EH (cell line): ENCODE measurements around the gene CHMP5.

Experiments used
- DNase-seq: peaks from one replicate; pipeline ENCODE4 v3.0.0-alpha.2; 2015; ENCODE audit warnings: low read depth

CHMP5 gene

DNA sequence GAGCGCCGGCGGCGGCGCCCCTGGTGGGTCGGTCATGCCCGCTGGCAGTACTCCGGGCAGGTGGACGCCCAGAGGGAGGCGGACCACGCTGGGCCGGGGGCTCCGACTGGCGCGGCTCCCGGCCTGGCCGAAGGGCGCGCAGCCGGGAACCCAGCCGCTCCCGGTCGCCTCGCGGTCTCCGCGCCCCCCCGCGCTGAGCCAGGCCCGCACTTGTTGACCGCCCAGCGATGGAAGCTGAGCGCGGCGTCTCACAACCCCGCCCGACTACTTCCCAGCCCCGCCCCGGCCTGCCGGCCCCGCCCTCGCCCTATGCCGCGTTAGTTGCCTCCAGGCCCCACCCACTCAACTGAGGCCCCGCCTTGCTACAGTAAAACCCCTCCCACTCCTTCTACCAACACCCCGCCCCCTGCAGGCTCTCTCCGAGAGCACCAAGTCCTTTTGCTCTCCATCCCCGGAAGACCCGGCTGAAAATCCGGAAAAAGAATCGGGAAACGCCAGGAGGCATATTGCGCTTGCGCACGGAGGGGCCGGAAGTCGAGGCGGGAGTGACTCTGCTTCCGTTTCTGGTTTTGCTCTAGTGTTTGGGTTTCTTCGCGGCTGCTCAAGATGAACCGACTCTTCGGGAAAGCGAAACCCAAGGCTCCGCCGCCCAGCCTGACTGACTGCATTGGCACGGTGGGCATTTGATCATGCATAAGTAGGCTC lies at the start of gene CHMP5, which contains the start of gene BAG1:
Gene CHMP5 (plus strand): TSS at position 577 of the 705 bp plus-strand sequence. CDS start 30 bp downstream, at position 607.
Gene BAG1 (minus strand): TSS at position 236 of the 705 bp plus-strand sequence.
- DNase-seq, result peak; percentile 100

- DNase-seq, result no peak
Measured at GRCh38 chr9:33220681-33221567, 43.9 kb upstream of the CHMP5 start.

GRCh38 chr9:33221568-33221884 lies 43.3 kb upstream of the CHMP5 start:
- no peak for DNase-seq

DNA sequence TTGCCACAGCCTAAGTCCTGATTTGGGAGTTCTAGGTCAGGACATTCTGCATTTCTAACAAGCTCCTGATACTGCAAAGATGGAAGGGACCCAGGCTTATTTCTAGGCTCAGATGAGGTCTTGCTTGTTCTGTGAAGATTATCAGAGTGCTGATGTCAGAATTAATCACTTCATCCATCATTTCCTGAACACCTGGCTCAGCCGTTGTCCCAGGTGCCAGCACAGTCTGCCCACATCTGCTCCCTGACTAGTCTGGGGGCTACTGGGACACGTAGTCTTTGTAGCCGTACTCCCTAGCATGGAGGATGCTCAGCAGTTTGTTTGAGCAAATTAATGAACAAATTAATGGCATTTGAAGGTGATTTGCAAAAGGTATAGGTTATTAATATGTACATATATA lies 42.8 kb upstream of the CHMP5 start:
- DNase-seq, result no peak

DNA sequence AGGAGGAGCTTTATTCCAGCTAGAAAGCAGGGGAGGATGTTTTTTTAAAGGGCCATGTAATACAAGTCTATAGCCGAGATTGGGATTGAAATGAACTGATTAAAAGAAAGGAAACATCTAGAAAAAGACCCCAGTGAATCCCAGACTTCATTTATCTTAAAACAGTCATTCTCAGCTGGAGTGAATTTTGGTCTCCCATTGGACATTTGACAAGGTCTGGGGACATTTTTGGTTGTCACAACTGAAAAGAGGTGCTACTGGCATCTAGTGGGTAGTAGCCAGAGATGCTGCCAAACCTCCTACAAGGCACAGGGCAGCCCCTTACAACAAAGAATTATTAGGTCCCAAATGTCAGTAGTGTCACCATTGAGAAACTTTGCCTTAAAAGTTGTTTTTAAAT lies 41.2 kb upstream of the CHMP5 start:
- peak; percentile 53 for DNase-seq

GRCh38 chr9:33225319-33226147 lies 39.3 kb upstream of the CHMP5 start:
- DNase-seq, result peak; percentile 77

- no peak for DNase-seq
Measured at GRCh38 chr9:33227008-33227398, 37.8 kb upstream of the CHMP5 start.

- DNase-seq, result peak; percentile 33
Measured at GRCh38 chr9:33227741-33228140, 37.1 kb upstream of the CHMP5 start.

GRCh38 chr9:33228606-33229005 lies 36.2 kb upstream of the CHMP5 start:
- DNase-seq, result no peak

- no peak for DNase-seq
Measured at GRCh38 chr9:33229359-33230114, 35.3 kb upstream of the CHMP5 start.

GRCh38 chr9:33230756-33231622 lies 33.9 kb upstream of the CHMP5 start:
- no peak for DNase-seq

DNA sequence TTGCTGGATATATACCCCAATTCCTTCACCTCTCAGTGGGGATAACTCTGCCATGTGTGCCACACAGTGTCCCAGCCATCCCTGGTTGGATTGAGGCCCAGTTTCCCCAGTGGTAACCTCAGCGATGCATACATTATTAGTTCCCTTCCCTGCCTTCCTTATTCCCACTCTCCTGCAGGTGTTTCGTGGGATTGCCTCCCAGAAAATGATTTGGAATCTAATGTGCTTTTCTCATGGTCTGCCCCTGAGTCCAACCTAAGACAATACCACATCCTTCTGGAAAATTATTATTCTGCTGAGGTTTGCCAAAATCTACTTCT lies 33.3 kb upstream of the CHMP5 start:
- DNase-seq, result no peak

- DNase-seq, result no peak
Measured at GRCh38 chr9:33232815-33233214, 32.0 kb upstream of the CHMP5 start.

GRCh38 chr9:33233626-33234342 lies 31.1 kb upstream of the CHMP5 start:
- peak; percentile 90 for DNase-seq

- peak; percentile 40 for DNase-seq
Measured at GRCh38 chr9:33234511-33235467, 30.1 kb upstream of the CHMP5 start.

DNA sequence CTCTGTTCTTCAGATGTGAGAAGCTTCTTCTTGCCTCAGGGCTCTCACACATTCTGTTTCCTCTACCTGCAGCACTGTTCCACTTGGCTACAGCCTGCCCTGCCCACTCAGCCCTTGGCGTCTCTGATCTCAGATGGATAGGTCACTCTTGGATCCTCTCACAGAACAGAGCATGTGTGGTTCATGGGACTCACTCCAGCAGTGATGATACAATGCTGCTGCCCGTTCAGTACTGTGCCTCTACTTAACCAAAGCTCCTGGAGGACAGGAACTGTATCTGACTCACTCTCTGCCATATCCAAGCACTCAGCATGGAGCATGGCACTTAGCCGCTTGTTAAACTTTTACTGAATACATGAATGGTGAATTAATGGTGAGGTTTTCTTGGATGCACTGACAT lies 28.3 kb upstream of the CHMP5 start:
- DNase-seq, result no peak

DNA sequence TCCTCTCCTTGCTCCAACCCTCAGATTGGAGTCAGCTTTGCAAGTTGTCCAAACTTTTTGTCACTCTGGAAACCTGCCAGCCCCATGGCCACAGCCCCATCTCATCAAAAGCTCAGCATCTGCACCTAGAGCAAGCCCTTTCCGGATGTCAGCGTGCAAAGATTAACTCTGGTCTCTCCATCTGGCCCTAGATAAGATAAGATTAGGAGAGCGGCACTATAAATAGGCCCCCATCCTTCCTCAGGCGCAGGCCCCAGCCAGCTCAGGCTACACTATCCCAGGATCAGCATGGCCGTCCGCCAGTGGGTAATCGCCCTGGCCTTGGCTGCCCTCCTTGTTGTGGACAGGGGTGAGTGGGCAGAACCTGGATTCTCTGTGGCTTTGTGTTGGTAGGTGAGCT lies 24.9 kb upstream of the CHMP5 start, which contains the start of gene SPINK4:
Gene SPINK4 (plus strand): TSS at position 247 of the 400 bp plus-strand sequence. CDS start 42 bp downstream, at position 289.
- DNase-seq, result peak; percentile 14

GRCh38 chr9:33241298-33241697 lies 23.6 kb upstream of the CHMP5 start:
- no peak for DNase-seq

DNA sequence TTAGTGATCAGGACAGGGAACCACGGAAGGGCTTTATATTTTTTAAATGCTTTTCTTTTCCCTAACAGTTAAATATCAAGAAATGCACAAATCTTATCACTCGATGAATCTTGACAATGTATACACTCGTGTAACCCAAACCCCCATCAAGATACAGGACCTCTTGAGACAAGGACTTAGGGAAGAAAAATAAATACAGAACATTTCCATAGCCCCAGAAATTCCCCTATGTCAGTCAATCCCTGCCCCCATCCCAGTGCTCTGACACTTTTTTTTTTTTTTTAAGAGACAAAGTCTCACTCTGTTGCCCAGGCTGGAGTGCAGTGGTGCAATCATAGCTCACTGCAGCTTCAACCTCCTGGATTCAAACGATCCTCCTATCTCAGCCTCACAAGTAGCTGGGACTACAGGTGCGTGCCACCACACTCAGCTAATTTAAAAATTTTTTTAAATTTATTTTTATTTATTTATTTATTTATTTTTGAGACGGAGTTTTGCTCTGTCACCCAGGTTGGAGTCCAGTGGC lies 22.2 kb upstream of the CHMP5 start:
- DNase-seq, result no peak
